ENCODE data around the gene UBE2J1.
"Not testable (repeated sequence)": the region's sequence is repeated elsewhere in the genome, so short reads cannot be mapped to it uniquely, and the experiment has no call there.

UBE2J1 gene

GRCh38 chr6:89308525-89309395 lies 43.8 kb downstream of the UBE2J1 start:
- no peak overlapping the region for H3K27ac ChIP-seq
- TF ChIP-seq CTCF (conservative IDR thresholded peaks at IDR 0.05) (no peak), ZFX (IDR thresholded peaks at IDR 0.05) (no peak)

- not testable (repeated sequence) for H3K27ac ChIP-seq
Observed at GRCh38 chr6:89304517-89304916, 48.0 kb downstream of the UBE2J1 start.

- no peak overlapping the region for H3K27ac ChIP-seq
- TF ChIP-seq ZFX (IDR thresholded peaks at IDR 0.05) (no peak), CTCF (conservative IDR thresholded peaks at IDR 0.05) (no peak)
Observed at GRCh38 chr6:89302936-89303335, 49.6 kb downstream of the UBE2J1 start.

- no peak for TF ChIP-seq ZFX (IDR thresholded peaks at IDR 0.05)
- TF ChIP-seq CTCF (conservative IDR thresholded peaks at IDR 0.05) = no peak
- H3K27ac ChIP-seq = no peak overlapping the region
Observed at GRCh38 chr6:89302195-89302770, 50.2 kb downstream of the UBE2J1 start.

GRCh38 chr6:89301586-89302194 lies 50.8 kb downstream of the UBE2J1 start:
- no peak overlapping the region for H3K27ac ChIP-seq
- TF ChIP-seq ZFX (IDR thresholded peaks at IDR 0.05) = no peak
- no peak for TF ChIP-seq CTCF (conservative IDR thresholded peaks at IDR 0.05)

- H3K27ac ChIP-seq = no peak overlapping the region
- TF ChIP-seq CTCF (conservative IDR thresholded peaks at IDR 0.05) = no peak; the same call in 1 of the 2 replicates
- TF ChIP-seq ZFX (IDR thresholded peaks at IDR 0.05) = no peak
Observed at GRCh38 chr6:89299466-89299850, 53.1 kb downstream of the UBE2J1 start.

GRCh38 chr6:89298680-89299465 lies 53.6 kb downstream of the UBE2J1 start:
- TF ChIP-seq CTCF (conservative IDR thresholded peaks at IDR 0.05) (no peak), ZFX (IDR thresholded peaks at IDR 0.05) (no peak)
- no peak overlapping the region for H3K27ac ChIP-seq

Data from C4-2B (cell line).